Activated CD8-positive, alpha-beta memory T cell treated with anti-CD3 and anti-CD28 coated beads, Interleukin-2, amount 10 ng/mL, durations not matched to agents 7 days and 5 days (primary cell): Measurements from ENCODE around the gene ZBTB43. TPM values are rescaled to one million over a fixed set of nuclear protein-coding genes. Genes with fewer than 3 reads are reported as not detected.
"Not testable (repeated sequence)": the region's sequence is repeated elsewhere in the genome, so short reads cannot be mapped to it uniquely, and the experiment has no call there.

Source experiments
- ATAC-seq: fragments of 150-1000 bp; cut with Tn5 transposase; one replicate; pipeline ENCODE4 v1.10.0; 2021; ENCODE audit warnings: moderate library complexity
- CTCF ChIA-PET: fragments of 350-600 bp; sonication (Branson Sonifier 250); formaldehyde crosslinking; loops from one replicate; lab custom pipeline; 2021; ENCODE audit warnings: antibody characterized with exemption; lab: Charles Lee
- DNase-seq: peaks from one replicate; pipeline ENCODE4 v3.0.0-alpha.2; 2020
- H3K27ac Mint-ChIP-seq: one replicate; pipeline ENCODE4 v1.8.0; 2021; ENCODE audit warnings: mild to moderate bottlenecking, mixed read lengths
- H3K27me3 Mint-ChIP-seq: one replicate; pipeline ENCODE4 v1.8.0; 2021; ENCODE audit warnings: mixed read lengths
- H3K36me3 Mint-ChIP-seq: one replicate; pipeline ENCODE4 v1.8.0; 2021; ENCODE audit warnings: mild to moderate bottlenecking, mixed read lengths
- H3K4me1 Mint-ChIP-seq: one replicate; pipeline ENCODE4 v1.8.0; 2021; ENCODE audit warnings: mixed read lengths
- H3K4me3 Mint-ChIP-seq: one replicate; pipeline ENCODE4 v1.8.0; 2021; ENCODE audit warnings: mild to moderate bottlenecking, moderate library complexity, mixed read lengths
- H3K9me3 Mint-ChIP-seq: one replicate; pipeline ENCODE4 v1.8.0; 2022; ENCODE audit warnings: low read depth, mixed read lengths
- total RNA-seq, 2 experiments: library from RNA; stranded (reverse); gene quantifications; one replicate each; pipeline ENCODE4 v1.2.3, GENCODE V29; 2021

ZBTB43 gene
- total RNA-seq, 2 experiments from 2014 or later = 25.2 to 28.9 TPM

- Mint-ChIP-seq H3K27me3 (no peaks in the 10 kb centered on the region), H3K27ac (peak overlapping the region; percentile 3), H3K36me3 (peaks cover 81% of the 10 kb centered on the region), H3K4me1 (peaks cover 23% of the 10 kb centered on the region), H3K4me3 (no peak overlapping the region), H3K9me3 (peaks cover 24% of the 10 kb centered on the region)
- ATAC-seq (peak; percentile 85), DNase-seq (no peak)
- CTCF ChIA-PET = interaction anchor here (1.0 to 1.6 kb wide), 2 partner anchors 12 to 38 kb away, joined by 3 to 6 read pairs; no protein-coding TSS in a partner anchor
Measured at GRCh38 chr9:126819482-126819881, 14.6 kb downstream of the ZBTB43 start.

- ATAC-seq (no peak), DNase-seq (no peak)
- Mint-ChIP-seq H3K4me3 (no peak overlapping the region), H3K36me3 (peaks cover 70% of the 10 kb centered on the region), H3K27ac (no peak overlapping the region), H3K9me3 (peaks cover 14% of the 10 kb centered on the region), H3K27me3 (no peaks in the 10 kb centered on the region), H3K4me1 (peaks cover 24% of the 10 kb centered on the region)
- CTCF ChIA-PET = interaction anchor here (1.0 kb wide), 1 partner anchor 44 kb away, joined by 4 read pairs; no protein-coding TSS in a partner anchor
Measured at GRCh38 chr9:126822278-126822677, 17.4 kb downstream of the ZBTB43 start.

- CTCF ChIA-PET = interaction anchor here (1.0 kb wide), 1 partner anchor 44 kb away, joined by 4 read pairs; no protein-coding TSS in a partner anchor
- H3K36me3 Mint-ChIP-seq = peaks cover 67% of the 10 kb centered on the region
- H3K4me3 Mint-ChIP-seq = no peak overlapping the region
- peaks cover 24% of the 10 kb centered on the region for H3K4me1 Mint-ChIP-seq
- H3K27ac Mint-ChIP-seq = no peak overlapping the region
- ATAC-seq (no peak), DNase-seq (no peak)
- peaks cover 14% of the 10 kb centered on the region for H3K9me3 Mint-ChIP-seq
- no peaks in the 10 kb centered on the region for H3K27me3 Mint-ChIP-seq
Measured at GRCh38 chr9:126822873-126823272, 18.0 kb downstream of the ZBTB43 start.

GRCh38 chr9:126824052-126824451 is 19.2 kb downstream of the ZBTB43 start:
- Mint-ChIP-seq H3K4me1 (peaks cover 22% of the 10 kb centered on the region), H3K36me3 (peaks cover 58% of the 10 kb centered on the region)
- ATAC-seq, DNase-seq, H3K9me3 Mint-ChIP-seq, H3K27me3 Mint-ChIP-seq, CTCF ChIA-PET, H3K27ac Mint-ChIP-seq, H3K4me3 Mint-ChIP-seq: not testable (repeated sequence)

GRCh38 chr9:126827227-126827626 is 22.4 kb downstream of the ZBTB43 start:
- no peaks in the 10 kb centered on the region for H3K9me3 Mint-ChIP-seq
- H3K4me1 Mint-ChIP-seq = peaks cover 26% of the 10 kb centered on the region
- H3K27ac Mint-ChIP-seq = no peak overlapping the region
- DNase-seq = no peak
- no peaks in the 10 kb centered on the region for H3K27me3 Mint-ChIP-seq
- ATAC-seq = no peak
- CTCF ChIA-PET = no interaction called here
- H3K36me3 Mint-ChIP-seq = peaks cover 39% of the 10 kb centered on the region
- no peak overlapping the region for H3K4me3 Mint-ChIP-seq

GRCh38 chr9:126829035-126829434 is 24.2 kb downstream of the ZBTB43 start:
- CTCF ChIA-PET = interaction anchor here (1.4 to 2.3 kb wide), 2 partner anchors 23 to 31 kb away, joined by 4 to 5 read pairs; partner anchors contain the start of gene ZBTB34
- no peak for ATAC-seq
- DNase-seq = no peak
- no peaks in the 10 kb centered on the region for H3K27me3 Mint-ChIP-seq
- H3K27ac Mint-ChIP-seq = no peak overlapping the region
- no peak overlapping the region for H3K4me3 Mint-ChIP-seq
- H3K9me3 Mint-ChIP-seq = no peaks in the 10 kb centered on the region
- peaks cover 44% of the 10 kb centered on the region for H3K36me3 Mint-ChIP-seq
- H3K4me1 Mint-ChIP-seq = peaks cover 31% of the 10 kb centered on the region

GRCh38 chr9:126830827-126831226 is 26.0 kb downstream of the ZBTB43 start:
- H3K36me3 Mint-ChIP-seq = peaks cover 42% of the 10 kb centered on the region
- H3K4me1 Mint-ChIP-seq = peaks cover 40% of the 10 kb centered on the region
- H3K4me3 Mint-ChIP-seq = no peak overlapping the region
- CTCF ChIA-PET = interaction anchor here (1.0 to 2.3 kb wide), 5 partner anchors 18 to 125 kb away, joined by 3 to 5 read pairs (median 4); partner anchors contain the start of gene ZBTB34
- H3K27me3 Mint-ChIP-seq = no peaks in the 10 kb centered on the region
- peak overlapping the region; percentile 50 for H3K27ac Mint-ChIP-seq
- peak; percentile 74 for ATAC-seq
- no peak for DNase-seq
- H3K9me3 Mint-ChIP-seq = no peaks in the 10 kb centered on the region

- Mint-ChIP-seq H3K36me3 (peaks cover 46% of the 10 kb centered on the region), H3K9me3 (no peaks in the 10 kb centered on the region), H3K27ac (no peak overlapping the region), H3K4me3 (no peak overlapping the region), H3K27me3 (no peaks in the 10 kb centered on the region), H3K4me1 (peaks cover 45% of the 10 kb centered on the region)
- no peak for DNase-seq
- ATAC-seq = no peak
- CTCF ChIA-PET = interaction anchor here (1.4 to 1.5 kb wide), 2 partner anchors 13 to 27 kb away, joined by 4 to 6 read pairs; partner anchors contain the start of gene ZBTB34
Measured at GRCh38 chr9:126832440-126832839, 27.6 kb downstream of the ZBTB43 start.

- H3K4me3 Mint-ChIP-seq = no peak overlapping the region
- DNase-seq (no peak), ATAC-seq (no peak)
- peaks cover 49% of the 10 kb centered on the region for H3K36me3 Mint-ChIP-seq
- CTCF ChIA-PET = interaction anchor here (1.3 kb wide), 1 partner anchor 51 kb away, joined by 3 read pairs; no protein-coding TSS in a partner anchor
- no peaks in the 10 kb centered on the region for H3K9me3 Mint-ChIP-seq
- peaks cover 51% of the 10 kb centered on the region for H3K4me1 Mint-ChIP-seq
- no peaks in the 10 kb centered on the region for H3K27me3 Mint-ChIP-seq
- no peak overlapping the region for H3K27ac Mint-ChIP-seq
Measured at GRCh38 chr9:126833020-126833419, 28.2 kb downstream of the ZBTB43 start.

GRCh38 chr9:126833710-126834345 is 29.0 kb downstream of the ZBTB43 start:
- H3K4me3 Mint-ChIP-seq = no peak overlapping the region
- no peak for ATAC-seq
- H3K4me1 Mint-ChIP-seq = peaks cover 56% of the 10 kb centered on the region
- DNase-seq = no peak
- peaks cover 50% of the 10 kb centered on the region for H3K36me3 Mint-ChIP-seq
- CTCF ChIA-PET = interaction anchor here (1.3 to 2.1 kb wide), 2 partner anchors 52 to 129 kb away, joined by 3 to 8 read pairs; no protein-coding TSS in a partner anchor
- H3K27me3 Mint-ChIP-seq = no peaks in the 10 kb centered on the region
- no peaks in the 10 kb centered on the region for H3K9me3 Mint-ChIP-seq
- H3K27ac Mint-ChIP-seq = no peak overlapping the region

- no peak overlapping the region for H3K4me3 Mint-ChIP-seq
Measured at GRCh38 chr9:126834672-126835071, 29.8 kb downstream of the ZBTB43 start.

GRCh38 chr9:126836216-126836615 is 31.4 kb downstream of the ZBTB43 start:
- Mint-ChIP-seq H3K27ac (no peak overlapping the region), H3K4me1 (peaks cover 48% of the 10 kb centered on the region), H3K4me3 (no peak overlapping the region), H3K9me3 (no peaks in the 10 kb centered on the region), H3K36me3 (peaks cover 50% of the 10 kb centered on the region), H3K27me3 (no peaks in the 10 kb centered on the region)
- no peak for DNase-seq
- no peak for ATAC-seq
- CTCF ChIA-PET = no interaction called here

More at GRCh38 chr9:126834672-126835071, 29.8 kb downstream of the ZBTB43 start:
- Mint-ChIP-seq H3K4me1 (peaks cover 58% of the 10 kb centered on the region), H3K27me3 (no peaks in the 10 kb centered on the region), H3K27ac (peak overlapping the region; percentile 5), H3K36me3 (peaks cover 53% of the 10 kb centered on the region), H3K9me3 (no peaks in the 10 kb centered on the region)
- ATAC-seq = peak; percentile 21
- no peak for DNase-seq
- CTCF ChIA-PET = interaction anchor here (2.1 kb wide), 1 partner anchor 129 kb away, joined by 8 read pairs; no protein-coding TSS in a partner anchor

GRCh38 chr9:126838055-126838811 is 33.4 kb downstream of the ZBTB43 start:
- Mint-ChIP-seq H3K27ac (peak overlapping the region; percentile 29), H3K9me3 (no peaks in the 10 kb centered on the region), H3K27me3 (no peaks in the 10 kb centered on the region), H3K4me3 (no peak overlapping the region), H3K36me3 (peaks cover 38% of the 10 kb centered on the region), H3K4me1 (peaks cover 47% of the 10 kb centered on the region)
- ATAC-seq = no peak
- CTCF ChIA-PET = interaction anchor here (0.7 to 1.4 kb wide), 2 partner anchors 18 to 56 kb away, joined by 3 to 4 read pairs; no protein-coding TSS in a partner anchor
- DNase-seq = no peak
